Esophagus (tissue), 2 donors: Measurements from ENCODE around the gene NKX1-1. TPM values are rescaled to one million over a fixed set of nuclear protein-coding genes. Genes with fewer than 3 reads are reported as not detected.

Experiments used
- H3K27ac ChIP-seq, 2 donors: one replicate each; pipeline ENCODE4 v1.5.1; 2013; ENCODE audit warnings: low read depth in 2 of 2, mild to moderate bottlenecking in 2 of 2, inconsistent platforms in 1 of 2, low read length in 1 of 2, moderate library complexity in 1 of 2
- H3K27me3 ChIP-seq, 2 donors: one replicate each; pipeline ENCODE4 v1.6.1; 2013; ENCODE audit warnings: low read length in 2 of 2, control low read depth in 1 of 2, mild to moderate bottlenecking in 1 of 2; ENCODE audit not compliant: insufficient read depth in 2 of 2, control insufficient read depth in 1 of 2
- H3K36me3 ChIP-seq, 2 donors: one replicate each; pipeline ENCODE4 v1.6.1; 2013; ENCODE audit warnings: low read length in 1 of 2; ENCODE audit not compliant: control insufficient read depth in 2 of 2, insufficient read depth in 2 of 2
- H3K4me1 ChIP-seq, 2 donors: one replicate each; pipeline ENCODE4 v1.6.1; 2013; ENCODE audit warnings: low read length in 1 of 2; ENCODE audit not compliant: control insufficient read depth in 2 of 2, insufficient read depth in 2 of 2
- H3K4me3 ChIP-seq, 2 donors: one replicate each; pipeline ENCODE4 v1.5.1; 2013; ENCODE audit warnings: low read length in 2 of 2, mild to moderate bottlenecking in 2 of 2, low read depth in 1 of 2, moderate library complexity in 1 of 2
- H3K9me3 ChIP-seq, 2 donors: one replicate each; pipeline ENCODE4 v1.6.1; 2013; ENCODE audit warnings: mild to moderate bottlenecking in 2 of 2, low read depth in 1 of 2, low read length in 1 of 2, moderate library complexity in 1 of 2; ENCODE audit not compliant: control insufficient read depth in 2 of 2, insufficient read depth in 1 of 2
- WGBS, 2 donors: extraction: QIAGEN DNeasy Blood & Tissue Kit; methylation state at CpG; one replicate each; pipeline ENCODE4 v1.1.7; 2013; 5-methylcytosine and 5-hydroxymethylcytosine counted together
- polyA plus RNA-seq, 2 donors: library from polyadenylated mRNA; stranded (reverse); fragments of 200-250 nt; gene quantifications; one replicate each; pipeline ENCODE4 v1.2.3, GENCODE V29; 2013
- donor health status: healthy with polysubstance abuse.
- donor health status: Bipolar disorder and iron deficiency.

The NKX1-1 gene
- polyA plus RNA-seq, 2 donors, result not detected

- 78 to 83% methylated on average over 29 of the region's 29 CpGs for WGBS, 2 donors
- H3K4me1 ChIP-seq, result peaks cover 4 to 5% of the 10 kb centered on the region in 2 donors
- H3K36me3 ChIP-seq, result peaks cover 0 to 38% of the 10 kb centered on the region in 2 donors
- H3K27ac ChIP-seq, result no peak overlapping the region
- no peaks in the 10 kb centered on the region for H3K9me3 ChIP-seq
- H3K27me3 ChIP-seq, result no peaks in the 10 kb centered on the region
- H3K4me3 ChIP-seq, result no peak overlapping the region
Measured at GRCh38 chr4:1360423-1361283, 45.6 kb downstream of the NKX1-1 start.

GRCh38 chr4:1359976-1360375 lies 46.3 kb downstream of the NKX1-1 start:
- peaks cover 0 to 4% of the 10 kb centered on the region in 2 donors for H3K4me1 ChIP-seq
- H3K27me3 ChIP-seq, result no peaks in the 10 kb centered on the region
- H3K9me3 ChIP-seq, result no peaks in the 10 kb centered on the region
- peaks cover 3 to 43% of the 10 kb centered on the region in 2 donors for H3K36me3 ChIP-seq
- no peak overlapping the region for H3K27ac ChIP-seq
- no peak overlapping the region for H3K4me3 ChIP-seq
- 88% methylated on average over 16 of the region's 16 CpGs for WGBS, 2 donors

- no peaks in the 10 kb centered on the region for H3K27me3 ChIP-seq
- no peak overlapping the region for H3K4me3 ChIP-seq
- no peak overlapping the region for H3K27ac ChIP-seq
- no peaks in the 10 kb centered on the region for H3K9me3 ChIP-seq
- H3K4me1 ChIP-seq, result no peaks in the 10 kb centered on the region
- 85 to 91% methylated on average over 14 of the region's 14 CpGs for WGBS, 2 donors
- peaks cover 7 to 47% of the 10 kb centered on the region in 2 donors for H3K36me3 ChIP-seq
Measured at GRCh38 chr4:1359144-1359501, 47.1 kb downstream of the NKX1-1 start.

GRCh38 chr4:1358421-1359143 lies 47.7 kb downstream of the NKX1-1 start:
- Histone ChIP-seq H3K9me3 (no peaks in the 10 kb centered on the region), H3K36me3 (peaks cover 7 to 50% of the 10 kb centered on the region in 2 donors), H3K27ac (no peak overlapping the region), H3K27me3 (no peaks in the 10 kb centered on the region), H3K4me1 (no peaks in the 10 kb centered on the region), H3K4me3 (no peak overlapping the region)
- 95 to 96% methylated on average over 38 of the region's 38 CpGs for whole genome bisulfite sequencing, 2 donors

GRCh38 chr4:1357356-1358248 lies 48.6 kb downstream of the NKX1-1 start:
- 92 to 94% methylated on average over 27 of the region's 27 CpGs for WGBS, 2 donors
- no peaks in the 10 kb centered on the region for H3K4me1 ChIP-seq
- H3K36me3 ChIP-seq, result peaks cover 7 to 55% of the 10 kb centered on the region in 2 donors
- H3K9me3 ChIP-seq, result no peaks in the 10 kb centered on the region
- no peak overlapping the region for H3K4me3 ChIP-seq
- no peaks in the 10 kb centered on the region for H3K27me3 ChIP-seq
- no peak overlapping the region for H3K27ac ChIP-seq

GRCh38 chr4:1356181-1356998 lies 49.9 kb downstream of the NKX1-1 start:
- H3K9me3 ChIP-seq, result no peaks in the 10 kb centered on the region
- 58 to 62% methylated on average over 28 of the region's 28 CpGs for WGBS, 2 donors
- no peaks in the 10 kb centered on the region for H3K27me3 ChIP-seq
- peaks cover 7 to 55% of the 10 kb centered on the region in 2 donors for H3K36me3 ChIP-seq
- H3K4me3 ChIP-seq, result no peak overlapping the region
- H3K27ac ChIP-seq, result no peak overlapping the region
- no peaks in the 10 kb centered on the region for H3K4me1 ChIP-seq

GRCh38 chr4:1355378-1355777 lies 50.9 kb downstream of the NKX1-1 start:
- WGBS, 2 donors, result 93 to 97% methylated on average over 14 of the region's 14 CpGs
- Histone ChIP-seq H3K9me3 (no peaks in the 10 kb centered on the region), H3K4me1 (no peaks in the 10 kb centered on the region), H3K4me3 (no peak overlapping the region), H3K27me3 (no peaks in the 10 kb centered on the region), H3K36me3 (peaks cover 7 to 49% of the 10 kb centered on the region in 2 donors), H3K27ac (no peak overlapping the region)

GRCh38 chr4:1354983-1355275 lies 51.3 kb downstream of the NKX1-1 start:
- Histone ChIP-seq H3K9me3 (no peaks in the 10 kb centered on the region), H3K36me3 (peaks cover 7 to 53% of the 10 kb centered on the region in 2 donors), H3K4me1 (no peaks in the 10 kb centered on the region), H3K27ac (no peak overlapping the region), H3K27me3 (no peaks in the 10 kb centered on the region), H3K4me3 (no peak overlapping the region)
- 93 to 95% methylated on average over 18 of the region's 18 CpGs for WGBS, 2 donors
